ENCODE measurements around the gene SHISA5. TPM values are rescaled to one million over a fixed set of nuclear protein-coding genes. Genes with fewer than 3 reads are reported as not detected.

SHISA5 gene
- total and polyA plus RNA-seq, 3 donors from 2014 or later = 101 to 146 (median 117) TPM

DNA sequence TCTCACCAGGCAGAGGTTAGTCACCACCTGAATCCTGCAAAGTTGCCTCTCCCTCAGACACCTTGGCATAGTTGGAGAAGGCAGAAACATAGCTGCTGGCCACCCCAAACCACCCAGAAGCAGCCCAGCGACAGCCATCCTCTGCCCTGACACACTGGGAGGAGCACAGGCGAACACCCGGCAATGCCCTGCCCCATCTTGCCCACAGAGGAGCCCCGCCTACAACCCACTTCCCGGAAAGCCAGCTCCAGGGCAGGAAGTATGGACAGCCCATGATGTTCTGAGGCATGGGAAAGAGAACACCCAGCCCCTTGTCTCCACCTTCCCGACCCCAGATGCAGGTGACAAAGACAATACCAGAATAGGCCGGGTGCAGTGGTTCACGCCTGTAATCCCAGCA lies 12.6 kb upstream of the SHISA5 start:
- no peaks in the 10 kb centered on the region for H3K4me1 ChIP-seq
- DNase-seq = no peak
- H3K27me3 ChIP-seq = no peaks in the 10 kb centered on the region
- TF ChIP-seq, protein P1, sequence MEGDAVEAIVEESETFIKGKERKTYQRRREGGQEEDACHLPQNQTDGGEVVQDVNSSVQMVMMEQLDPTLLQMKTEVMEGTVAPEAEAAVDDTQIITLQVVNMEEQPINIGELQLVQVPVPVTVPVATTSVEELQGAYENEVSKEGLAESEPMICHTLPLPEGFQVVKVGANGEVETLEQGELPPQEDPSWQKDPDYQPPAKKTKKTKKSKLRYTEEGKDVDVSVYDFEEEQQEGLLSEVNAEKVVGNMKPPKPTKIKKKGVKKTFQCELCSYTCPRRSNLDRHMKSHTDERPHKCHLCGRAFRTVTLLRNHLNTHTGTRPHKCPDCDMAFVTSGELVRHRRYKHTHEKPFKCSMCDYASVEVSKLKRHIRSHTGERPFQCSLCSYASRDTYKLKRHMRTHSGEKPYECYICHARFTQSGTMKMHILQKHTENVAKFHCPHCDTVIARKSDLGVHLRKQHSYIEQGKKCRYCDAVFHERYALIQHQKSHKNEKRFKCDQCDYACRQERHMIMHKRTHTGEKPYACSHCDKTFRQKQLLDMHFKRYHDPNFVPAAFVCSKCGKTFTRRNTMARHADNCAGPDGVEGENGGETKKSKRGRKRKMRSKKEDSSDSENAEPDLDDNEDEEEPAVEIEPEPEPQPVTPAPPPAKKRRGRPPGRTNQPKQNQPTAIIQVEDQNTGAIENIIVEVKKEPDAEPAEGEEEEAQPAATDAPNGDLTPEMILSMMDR (IDR thresholded peaks at IDR 0.05) = no peak
- no peak for TF ChIP-seq POLR2A (IDR thresholded peaks at IDR 0.05)
- intact Hi-C loops (cut with DNase I; ENCODE audit: low total_unique reads) = no loop called here
- H3K4me3 ChIP-seq = no peak overlapping the region
- H3K36me3 ChIP-seq (ENCODE audit: low read depth, missing control alignments) = no peaks in the 10 kb centered on the region
- WGBS, 2 donors = 90 to 93% methylated on average over 2 to 8 of the region's 8 CpGs
- H3K27ac ChIP-seq = no peak overlapping the region
- no peaks in the 10 kb centered on the region for H3K9me3 ChIP-seq

DNA sequence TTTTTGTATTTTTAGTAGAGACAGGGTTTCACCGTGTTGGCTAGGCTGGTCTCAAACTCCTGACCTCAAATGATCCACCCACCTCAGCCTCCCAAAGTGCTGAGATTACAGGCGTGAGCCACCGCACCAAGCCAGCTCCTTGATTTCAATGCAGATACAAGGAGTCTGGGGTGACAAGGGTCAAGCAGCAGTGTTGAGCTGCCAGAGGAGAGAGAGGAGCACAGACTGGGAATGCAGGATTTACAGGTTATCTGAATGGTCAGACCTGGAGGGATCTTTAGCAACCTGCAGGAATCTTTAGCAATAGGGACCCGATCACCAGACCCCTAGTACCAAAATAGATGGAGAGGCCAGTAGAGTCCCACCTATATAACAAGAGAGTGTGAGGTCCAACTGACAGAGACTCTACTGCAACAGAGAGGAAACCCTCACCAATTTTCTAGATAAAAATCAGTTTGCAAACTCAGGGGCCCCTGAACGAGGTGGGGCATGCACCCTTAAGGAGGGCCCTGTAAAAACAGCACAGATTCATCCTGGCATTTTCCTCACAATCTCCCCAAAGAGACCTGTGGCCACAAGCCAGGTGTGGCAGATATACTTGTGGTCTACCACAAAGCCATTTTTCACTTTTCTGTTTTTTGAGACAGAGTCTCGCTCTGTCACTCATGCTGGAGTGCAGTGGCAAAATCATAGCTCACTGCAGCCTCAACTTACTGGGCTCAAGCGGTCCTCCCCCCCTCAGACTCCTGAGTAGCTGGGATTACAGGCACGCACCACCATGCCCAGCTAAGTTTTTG lies 10.7 kb upstream of the SHISA5 start:
- intact Hi-C loops (cut with DNase I; ENCODE audit: low total_unique reads) = no loop called here
- Histone ChIP-seq H3K27ac (no peak overlapping the region), H3K4me1 (no peaks in the 10 kb centered on the region), H3K36me3 (ENCODE audit: low read depth, missing control alignments) (no peaks in the 10 kb centered on the region), H3K27me3 (no peaks in the 10 kb centered on the region), H3K4me3 (no peak overlapping the region), H3K9me3 (no peaks in the 10 kb centered on the region)
- 85 to 94% methylated on average over 8 of the region's 8 CpGs for whole genome bisulfite sequencing, 2 donors
- TF ChIP-seq POLR2A (IDR thresholded peaks at IDR 0.05) = no peak
- TF ChIP-seq, protein P1 (IDR thresholded peaks at IDR 0.05) = no peak
- no peak for DNase-seq

DNA sequence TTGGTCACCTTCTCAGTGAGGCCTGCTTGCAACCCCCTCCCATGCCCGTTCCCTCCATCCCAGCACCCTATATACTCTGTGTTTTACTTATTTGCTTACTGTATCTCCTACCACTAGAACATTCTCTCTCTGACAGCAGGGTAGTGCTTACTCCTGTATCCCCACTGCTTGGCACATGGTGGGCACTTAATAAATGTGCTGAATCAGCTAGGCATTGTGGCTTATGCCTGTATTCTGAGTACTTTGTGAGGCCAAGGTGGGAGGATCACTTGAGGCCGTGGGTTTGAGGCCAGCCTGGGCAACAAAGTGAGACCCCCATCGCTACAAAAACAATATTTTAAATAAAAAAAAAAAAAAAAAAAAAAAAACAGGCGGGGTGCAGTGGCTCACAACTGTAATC lies 7.6 kb upstream of the SHISA5 start:
- H3K4me1 ChIP-seq = no peaks in the 10 kb centered on the region
- H3K27me3 ChIP-seq = no peaks in the 10 kb centered on the region
- no peak overlapping the region for H3K4me3 ChIP-seq
- H3K27ac ChIP-seq = no peak overlapping the region
- no peaks in the 10 kb centered on the region for H3K9me3 ChIP-seq
- 88 to 98% methylated on average over 4 of the region's 4 CpGs for WGBS, 2 donors
- no peak for DNase-seq
- no peak for TF ChIP-seq POLR2A (IDR thresholded peaks at IDR 0.05)
- TF ChIP-seq, protein P1 (IDR thresholded peaks at IDR 0.05) = no peak
- intact Hi-C loops (cut with DNase I; ENCODE audit: low total_unique reads) = no loop called here
- H3K36me3 ChIP-seq (ENCODE audit: low read depth, missing control alignments) = no peaks in the 10 kb centered on the region

DNA sequence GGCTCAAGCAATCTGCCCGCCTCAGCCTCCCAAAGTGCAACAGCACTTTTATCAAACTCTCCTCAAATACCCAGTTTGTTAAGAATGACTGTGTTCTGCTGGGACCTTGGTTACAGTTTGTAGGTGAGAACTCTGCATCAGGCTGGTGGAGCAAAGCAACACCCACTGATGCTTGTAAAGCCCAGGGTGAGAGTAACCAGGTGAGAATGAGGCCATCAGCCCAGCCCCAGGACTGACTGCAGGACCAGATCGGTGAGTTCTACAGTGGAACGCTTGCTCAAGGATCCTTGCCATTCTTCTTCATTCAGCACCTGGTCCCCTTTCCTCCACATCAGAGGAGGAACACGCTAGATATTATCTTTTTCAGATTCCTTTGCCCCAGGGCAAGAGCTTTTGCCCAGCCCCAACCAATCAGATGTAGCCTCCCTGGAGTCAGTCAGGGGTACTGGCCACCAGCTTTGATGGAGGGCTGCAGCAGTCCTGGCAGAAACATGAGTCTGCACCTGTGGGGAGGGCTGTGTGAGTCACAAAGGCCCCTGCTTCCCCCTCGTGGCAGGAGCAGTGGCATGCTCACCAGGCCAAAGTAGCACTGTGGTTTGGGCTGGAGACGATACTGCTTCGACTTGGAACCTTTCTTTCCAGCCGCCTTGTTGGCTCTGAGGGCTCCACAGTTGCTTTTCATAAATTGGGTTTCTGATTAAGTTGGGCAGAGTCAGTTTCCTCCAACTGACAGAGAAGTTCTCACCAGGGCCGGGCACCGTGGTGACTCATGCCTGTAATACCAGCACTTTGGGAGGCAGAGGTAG lies 3.5 kb upstream of the SHISA5 start:
- no peak for DNase-seq
- no peaks in the 10 kb centered on the region for H3K9me3 ChIP-seq
- no peak overlapping the region for H3K4me3 ChIP-seq
- no peaks in the 10 kb centered on the region for H3K27me3 ChIP-seq
- no peak overlapping the region for H3K27ac ChIP-seq
- peaks cover 18% of the 10 kb centered on the region for H3K4me1 ChIP-seq
- 56 to 60% methylated on average over 10 of the region's 10 CpGs for WGBS, 2 donors
- intact Hi-C loops (cut with DNase I; ENCODE audit: low total_unique reads) = no loop called here
- no peaks in the 10 kb centered on the region for H3K36me3 ChIP-seq (ENCODE audit: low read depth, missing control alignments)
- TF ChIP-seq POLR2A (IDR thresholded peaks at IDR 0.05) = no peak
- TF ChIP-seq, protein P1 (IDR thresholded peaks at IDR 0.05) = no peak

Measured in testis (tissue), 3 donors.